ENCODE measurements around the gene MORF4L1.
"Not testable (repeated sequence)": the region's sequence is repeated elsewhere in the genome, so short reads cannot be mapped to it uniquely, and the experiment has no call there.

- TF ChIP-seq, protein P1, sequence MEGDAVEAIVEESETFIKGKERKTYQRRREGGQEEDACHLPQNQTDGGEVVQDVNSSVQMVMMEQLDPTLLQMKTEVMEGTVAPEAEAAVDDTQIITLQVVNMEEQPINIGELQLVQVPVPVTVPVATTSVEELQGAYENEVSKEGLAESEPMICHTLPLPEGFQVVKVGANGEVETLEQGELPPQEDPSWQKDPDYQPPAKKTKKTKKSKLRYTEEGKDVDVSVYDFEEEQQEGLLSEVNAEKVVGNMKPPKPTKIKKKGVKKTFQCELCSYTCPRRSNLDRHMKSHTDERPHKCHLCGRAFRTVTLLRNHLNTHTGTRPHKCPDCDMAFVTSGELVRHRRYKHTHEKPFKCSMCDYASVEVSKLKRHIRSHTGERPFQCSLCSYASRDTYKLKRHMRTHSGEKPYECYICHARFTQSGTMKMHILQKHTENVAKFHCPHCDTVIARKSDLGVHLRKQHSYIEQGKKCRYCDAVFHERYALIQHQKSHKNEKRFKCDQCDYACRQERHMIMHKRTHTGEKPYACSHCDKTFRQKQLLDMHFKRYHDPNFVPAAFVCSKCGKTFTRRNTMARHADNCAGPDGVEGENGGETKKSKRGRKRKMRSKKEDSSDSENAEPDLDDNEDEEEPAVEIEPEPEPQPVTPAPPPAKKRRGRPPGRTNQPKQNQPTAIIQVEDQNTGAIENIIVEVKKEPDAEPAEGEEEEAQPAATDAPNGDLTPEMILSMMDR (IDR thresholded peaks at IDR 0.05): not testable (repeated sequence)
- TF ChIP-seq POLR2A (IDR thresholded peaks at IDR 0.05): not testable (repeated sequence)
Observed at GRCh38 chr15:78902281-78903032, 29.8 kb downstream of the MORF4L1 start.

Measured in heart left ventricle (tissue), 13 donors.